HG02870 (cell line): ENCODE measurements around the gene BPGM.

Source experiments
- ATAC-seq: cut with Tn5 transposase; IDR thresholded peaks from one replicate; pipeline ENCODE4 v1.9.1; 2021; ENCODE audit warnings: mild to moderate bottlenecking, moderate library complexity; ENCODE audit not compliant: unreplicated experiment

The BPGM gene

GRCh38 chr7:134694767-134695166, 48.1 kb downstream of the BPGM start:
- no peak for ATAC-seq

- no peak for ATAC-seq
Measured at GRCh38 chr7:134695321-134695860, 48.7 kb downstream of the BPGM start.

GRCh38 chr7:134696261-134696660, 49.6 kb downstream of the BPGM start:
- no peak for ATAC-seq

GRCh38 chr7:134697205-134697886, 50.7 kb downstream of the BPGM start:
- no peak for ATAC-seq

- ATAC-seq = no peak
Measured at GRCh38 chr7:134698481-134698880, 51.8 kb downstream of the BPGM start.

GRCh38 chr7:134699021-134699818, 52.6 kb downstream of the BPGM start:
- no peak for ATAC-seq

- no peak for ATAC-seq
Measured at GRCh38 chr7:134699899-134700298, 53.2 kb downstream of the BPGM start.

- ATAC-seq = no peak
Measured at GRCh38 chr7:134701272-134701671, 54.6 kb downstream of the BPGM start.

GRCh38 chr7:134702366-134703240, 56.0 kb downstream of the BPGM start:
- no peak for ATAC-seq

GRCh38 chr7:134703241-134703594, 56.6 kb downstream of the BPGM start:
- ATAC-seq = no peak

GRCh38 chr7:134703782-134704181, 57.1 kb downstream of the BPGM start:
- ATAC-seq = no peak

- ATAC-seq = no peak
Measured at GRCh38 chr7:134704827-134705226, 58.2 kb downstream of the BPGM start.

GRCh38 chr7:134705716-134706115, 59.1 kb downstream of the BPGM start:
- no peak for ATAC-seq

- ATAC-seq = no peak
Measured at GRCh38 chr7:134706468-134706867, 59.8 kb downstream of the BPGM start.

GRCh38 chr7:134707663-134708378, 61.2 kb downstream of the BPGM start:
- no peak for ATAC-seq

GRCh38 chr7:134708692-134709091, 62.0 kb downstream of the BPGM start:
- ATAC-seq = no peak

GRCh38 chr7:134709197-134709596, 62.5 kb downstream of the BPGM start:
- ATAC-seq = no peak

GRCh38 chr7:134710511-134710853, 63.8 kb downstream of the BPGM start:
- no peak for ATAC-seq

GRCh38 chr7:134710854-134711624, 64.4 kb downstream of the BPGM start:
- ATAC-seq = no peak

- no peak for ATAC-seq
Measured at GRCh38 chr7:134712196-134712595, 65.5 kb downstream of the BPGM start.
